ELF-1 (cell line): ENCODE data around the gene TOP1.
A peak's percentile ranks its signal among the peaks of the same experiment; 100 is the strongest.

ENCODE experiments used
- DNase-seq: peaks from one replicate; pipeline ENCODE4 v3.0.0-alpha.2; 2016; ENCODE audit warnings: low read depth, low spot score

The TOP1 gene

GRCh38 chr20:41037179-41037578, 8.6 kb downstream of the TOP1 start:
- DNase-seq, result no peak

GRCh38 chr20:41038149-41038877, 9.7 kb downstream of the TOP1 start:
- DNase-seq, result no peak

- no peak for DNase-seq
Observed at GRCh38 chr20:41038878-41039404, 10.3 kb downstream of the TOP1 start.

- DNase-seq, result no peak
Observed at GRCh38 chr20:41040855-41041254, 12.2 kb downstream of the TOP1 start.

GRCh38 chr20:41041693-41042092, 13.1 kb downstream of the TOP1 start:
- DNase-seq, result no peak

GRCh38 chr20:41044409-41045062, 15.9 kb downstream of the TOP1 start:
- DNase-seq, result no peak

GRCh38 chr20:41045671-41046070, 17.0 kb downstream of the TOP1 start:
- no peak for DNase-seq

GRCh38 chr20:41046716-41047115, 18.1 kb downstream of the TOP1 start:
- DNase-seq, result no peak

GRCh38 chr20:41047279-41047974, 18.8 kb downstream of the TOP1 start:
- peak; percentile 26 for DNase-seq

GRCh38 chr20:41047975-41048305, 19.3 kb downstream of the TOP1 start:
- no peak for DNase-seq

GRCh38 chr20:41048461-41049301, 20.1 kb downstream of the TOP1 start:
- DNase-seq, result peak; percentile 55

- DNase-seq, result no peak
Observed at GRCh38 chr20:41049451-41049850, 20.8 kb downstream of the TOP1 start.

GRCh38 chr20:41050361-41051008, 21.9 kb downstream of the TOP1 start:
- peak; percentile 36 for DNase-seq

GRCh38 chr20:41051009-41051825, 22.6 kb downstream of the TOP1 start:
- no peak for DNase-seq

GRCh38 chr20:41052742-41053419, 24.3 kb downstream of the TOP1 start:
- DNase-seq, result no peak

GRCh38 chr20:41054070-41054846, 25.6 kb downstream of the TOP1 start:
- peak; percentile 51 for DNase-seq

- DNase-seq, result no peak
Observed at GRCh38 chr20:41054847-41055230, 26.2 kb downstream of the TOP1 start.

- no peak for DNase-seq
Observed at GRCh38 chr20:41055679-41056078, 27.1 kb downstream of the TOP1 start.
